GM23338 (cell line): ENCODE results near the gene KCNAB2.

ENCODE experiments used
- EZH2 ChIP-seq: fragments of 200-600 bp; sonication (generic); IDR thresholded peaks from one replicate; pipeline ENCODE4 v1.8.0; 2017; ENCODE audit warnings: antibody characterized with exemption, mild to moderate bottlenecking, low read depth; ENCODE audit not compliant: unreplicated experiment
- JUNB ChIP-seq: IDR thresholded peaks from one replicate; pipeline ENCODE4 v1.6.1; 2016; ENCODE audit warnings: antibody characterized with exemption; ENCODE audit not compliant: unreplicated experiment
- POLR2AphosphoS5 ChIP-seq: IDR thresholded peaks from 2 replicates; pipeline ENCODE4 v1.6.1; 2016; ENCODE audit warnings: antibody characterized with exemption, low read depth
- ZNF114 ChIP-seq: fragments of 250-450 bp; sonication (Bioruptor Pico); IDR thresholded peaks from 2 replicates; pipeline ENCODE4 v1.5.0; 2020; ENCODE audit warnings: mild to moderate bottlenecking, moderate library complexity
- ZNF331 ChIP-seq: fragments of 250-450 bp; sonication (Bioruptor Pico); IDR thresholded peaks from 2 replicates; pipeline ENCODE4 v1.5.0; 2020; ENCODE audit warnings: low read depth, mild to moderate bottlenecking, moderate library complexity
- TF ChIP-seq, protein P1 (sequence below), 2 experiments: fragments of 200-600 bp in 1 of 2; sonication (generic) in 1 of 2; conservative IDR thresholded peaks; 2 replicates each; pipeline versions ENCODE4 v1.5.1 to v1.6.1; 2016 to 2017; ENCODE audit warnings: antibody characterized with exemption in 2 of 2, low read depth in 2 of 2, mild to moderate bottlenecking in 2 of 2, moderate library complexity in 1 of 2
- TF ChIP-seq, protein P2 (sequence below): IDR thresholded peaks from 2 replicates; pipeline ENCODE4 v1.6.1; 2016; ENCODE audit warnings: antibody characterized with exemption
- TF ChIP-seq, protein P3 (sequence below): IDR thresholded peaks from one replicate; pipeline ENCODE4 v1.6.1; 2018; ENCODE audit warnings: antibody characterized with exemption; ENCODE audit not compliant: unreplicated experiment

DNA sequence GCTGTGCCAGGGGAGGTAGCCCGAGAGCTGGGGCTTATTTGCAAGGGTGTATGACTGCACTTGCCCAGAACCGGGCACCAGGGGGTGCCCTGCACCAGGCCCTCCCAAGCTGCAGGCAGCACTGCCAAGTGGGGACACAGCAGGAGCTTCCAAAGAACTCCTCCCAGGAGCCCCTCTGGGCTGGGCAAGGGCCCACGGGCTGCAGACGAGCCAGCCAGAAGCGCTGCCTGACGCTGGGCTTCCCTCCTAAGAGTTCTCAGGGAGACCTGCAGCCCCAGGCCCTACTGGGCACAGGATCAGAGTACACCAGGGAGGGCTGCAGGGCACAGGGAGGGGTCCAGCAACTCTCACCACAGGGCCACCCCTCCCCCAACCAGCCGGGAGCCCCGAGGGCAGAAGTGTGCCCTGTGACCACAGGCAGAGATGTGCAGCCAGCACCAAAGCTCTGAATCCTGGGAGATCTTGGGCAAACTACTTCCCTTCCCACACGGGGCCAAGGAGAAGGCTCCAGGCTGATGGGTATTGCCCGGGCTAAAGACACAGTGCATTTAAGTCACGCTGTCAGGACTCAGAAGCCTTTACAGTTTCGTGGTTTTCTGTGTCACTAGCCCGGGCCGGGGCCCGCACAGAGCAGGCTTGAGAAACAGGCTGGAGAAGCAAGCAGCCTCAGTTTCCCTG lies 63.4 kb downstream of the KCNAB2 start:
- TF ChIP-seq EZH2 (no peak), JUNB (no peak), POLR2AphosphoS5 (no peak), ZNF331 (no peak), ZNF114 (CRISPR knock-in tag) (no peak)
- TF ChIP-seq, protein P1, sequence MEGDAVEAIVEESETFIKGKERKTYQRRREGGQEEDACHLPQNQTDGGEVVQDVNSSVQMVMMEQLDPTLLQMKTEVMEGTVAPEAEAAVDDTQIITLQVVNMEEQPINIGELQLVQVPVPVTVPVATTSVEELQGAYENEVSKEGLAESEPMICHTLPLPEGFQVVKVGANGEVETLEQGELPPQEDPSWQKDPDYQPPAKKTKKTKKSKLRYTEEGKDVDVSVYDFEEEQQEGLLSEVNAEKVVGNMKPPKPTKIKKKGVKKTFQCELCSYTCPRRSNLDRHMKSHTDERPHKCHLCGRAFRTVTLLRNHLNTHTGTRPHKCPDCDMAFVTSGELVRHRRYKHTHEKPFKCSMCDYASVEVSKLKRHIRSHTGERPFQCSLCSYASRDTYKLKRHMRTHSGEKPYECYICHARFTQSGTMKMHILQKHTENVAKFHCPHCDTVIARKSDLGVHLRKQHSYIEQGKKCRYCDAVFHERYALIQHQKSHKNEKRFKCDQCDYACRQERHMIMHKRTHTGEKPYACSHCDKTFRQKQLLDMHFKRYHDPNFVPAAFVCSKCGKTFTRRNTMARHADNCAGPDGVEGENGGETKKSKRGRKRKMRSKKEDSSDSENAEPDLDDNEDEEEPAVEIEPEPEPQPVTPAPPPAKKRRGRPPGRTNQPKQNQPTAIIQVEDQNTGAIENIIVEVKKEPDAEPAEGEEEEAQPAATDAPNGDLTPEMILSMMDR (conservative IDR thresholded peaks at IDR 0.05; ENCODE audit: low read depth in 2 of 2): peak; percentile 41 to 71
- TF ChIP-seq, protein P2, sequence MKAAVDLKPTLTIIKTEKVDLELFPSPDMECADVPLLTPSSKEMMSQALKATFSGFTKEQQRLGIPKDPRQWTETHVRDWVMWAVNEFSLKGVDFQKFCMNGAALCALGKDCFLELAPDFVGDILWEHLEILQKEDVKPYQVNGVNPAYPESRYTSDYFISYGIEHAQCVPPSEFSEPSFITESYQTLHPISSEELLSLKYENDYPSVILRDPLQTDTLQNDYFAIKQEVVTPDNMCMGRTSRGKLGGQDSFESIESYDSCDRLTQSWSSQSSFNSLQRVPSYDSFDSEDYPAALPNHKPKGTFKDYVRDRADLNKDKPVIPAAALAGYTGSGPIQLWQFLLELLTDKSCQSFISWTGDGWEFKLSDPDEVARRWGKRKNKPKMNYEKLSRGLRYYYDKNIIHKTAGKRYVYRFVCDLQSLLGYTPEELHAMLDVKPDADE: no peak
- TF ChIP-seq, protein P3, sequence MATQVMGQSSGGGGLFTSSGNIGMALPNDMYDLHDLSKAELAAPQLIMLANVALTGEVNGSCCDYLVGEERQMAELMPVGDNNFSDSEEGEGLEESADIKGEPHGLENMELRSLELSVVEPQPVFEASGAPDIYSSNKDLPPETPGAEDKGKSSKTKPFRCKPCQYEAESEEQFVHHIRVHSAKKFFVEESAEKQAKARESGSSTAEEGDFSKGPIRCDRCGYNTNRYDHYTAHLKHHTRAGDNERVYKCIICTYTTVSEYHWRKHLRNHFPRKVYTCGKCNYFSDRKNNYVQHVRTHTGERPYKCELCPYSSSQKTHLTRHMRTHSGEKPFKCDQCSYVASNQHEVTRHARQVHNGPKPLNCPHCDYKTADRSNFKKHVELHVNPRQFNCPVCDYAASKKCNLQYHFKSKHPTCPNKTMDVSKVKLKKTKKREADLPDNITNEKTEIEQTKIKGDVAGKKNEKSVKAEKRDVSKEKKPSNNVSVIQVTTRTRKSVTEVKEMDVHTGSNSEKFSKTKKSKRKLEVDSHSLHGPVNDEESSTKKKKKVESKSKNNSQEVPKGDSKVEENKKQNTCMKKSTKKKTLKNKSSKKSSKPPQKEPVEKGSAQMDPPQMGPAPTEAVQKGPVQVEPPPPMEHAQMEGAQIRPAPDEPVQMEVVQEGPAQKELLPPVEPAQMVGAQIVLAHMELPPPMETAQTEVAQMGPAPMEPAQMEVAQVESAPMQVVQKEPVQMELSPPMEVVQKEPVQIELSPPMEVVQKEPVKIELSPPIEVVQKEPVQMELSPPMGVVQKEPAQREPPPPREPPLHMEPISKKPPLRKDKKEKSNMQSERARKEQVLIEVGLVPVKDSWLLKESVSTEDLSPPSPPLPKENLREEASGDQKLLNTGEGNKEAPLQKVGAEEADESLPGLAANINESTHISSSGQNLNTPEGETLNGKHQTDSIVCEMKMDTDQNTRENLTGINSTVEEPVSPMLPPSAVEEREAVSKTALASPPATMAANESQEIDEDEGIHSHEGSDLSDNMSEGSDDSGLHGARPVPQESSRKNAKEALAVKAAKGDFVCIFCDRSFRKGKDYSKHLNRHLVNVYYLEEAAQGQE: no peak
